ENCODE data around the gene FSCN2. TPM values are rescaled to one million over a fixed set of nuclear protein-coding genes. Genes with fewer than 3 reads are reported as not detected.

FSCN2 gene
- total RNA-seq, 1 donor from 2014 or later, result 5.6 TPM

DNA sequence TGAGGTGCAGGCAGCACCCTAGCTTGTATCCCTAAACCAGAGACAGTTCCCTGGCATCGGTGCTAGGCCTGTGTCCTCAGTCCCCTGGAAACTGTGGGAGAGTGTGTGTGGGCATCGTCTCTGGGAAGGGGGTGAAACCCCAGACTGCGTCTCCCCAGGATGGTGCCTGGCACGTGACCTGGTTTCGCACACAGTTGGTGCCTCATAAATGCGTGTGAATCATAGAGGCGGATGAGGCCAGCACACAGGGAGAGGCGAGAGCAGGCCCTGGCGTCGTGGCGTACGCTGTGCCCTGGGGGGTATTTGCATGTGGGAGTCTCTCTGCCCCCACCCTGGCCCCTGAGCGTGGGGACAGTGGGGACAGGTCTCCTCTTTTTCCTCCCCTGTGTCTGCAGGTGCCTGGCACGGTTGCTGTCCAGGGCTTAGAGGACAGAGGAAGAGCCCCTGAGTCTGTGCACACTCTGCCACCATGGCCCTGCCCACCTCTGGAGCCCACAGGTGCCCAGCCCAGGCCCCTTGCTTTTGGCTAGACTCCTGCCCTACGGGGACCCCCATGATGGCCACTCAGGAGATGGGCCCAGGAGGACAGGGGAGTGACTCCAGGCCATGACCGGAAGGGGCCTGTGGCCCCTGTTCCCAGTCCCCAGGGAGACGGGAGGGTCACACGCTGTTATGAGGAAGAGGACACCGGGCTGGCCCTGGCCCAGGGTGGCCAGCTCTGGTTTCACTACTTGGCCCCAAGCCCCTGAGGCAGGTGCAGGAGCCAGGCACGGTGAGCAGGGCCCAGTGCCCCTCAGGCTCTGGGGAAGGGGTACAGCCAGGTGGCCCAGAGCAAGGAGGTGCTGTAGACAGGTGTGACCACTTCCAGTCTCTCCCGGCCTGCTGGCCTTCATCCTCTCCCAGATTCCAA, 1.3 kb upstream of the FSCN2 start:
- DNase-seq (ENCODE audit: low read depth) (no peak), FAIRE-seq (no peak)
- H2AFZ ChIP-seq (ENCODE audit: low read depth, low read length), result no peak overlapping the region
- Mint-ChIP-seq H3K27ac (ENCODE audit: unreplicated experiment) (no peak overlapping the region), H3K4me3 (ENCODE audit: unreplicated experiment) (no peak overlapping the region), H3K27me3 (ENCODE audit: low read depth, unreplicated experiment) (no peaks in the 10 kb centered on the region), H3K36me3 (ENCODE audit: low read depth, unreplicated experiment) (no peaks in the 10 kb centered on the region), H3K4me1 (ENCODE audit: low read depth, unreplicated experiment) (no peaks in the 10 kb centered on the region), H3K9me3 (ENCODE audit: unreplicated experiment) (no peaks in the 10 kb centered on the region)
- no peaks in the 10 kb centered on the region for H3K79me2 ChIP-seq (ENCODE audit: insufficient read depth, low read length)
- peaks cover 9% of the 10 kb centered on the region for H3K27me3 ChIP-seq (ENCODE audit: insufficient read depth, low read length)
- no peak overlapping the region for H3K9ac ChIP-seq (ENCODE audit: low read length)
- no peak overlapping the region for H3K4me2 ChIP-seq (ENCODE audit: low read length)
- H3K4me1 ChIP-seq (ENCODE audit: insufficient read depth, low read length), result peaks cover 11% of the 10 kb centered on the region
- no peaks in the 10 kb centered on the region for H3K36me3 ChIP-seq (ENCODE audit: insufficient read depth, low read length)
- H3K27ac ChIP-seq (ENCODE audit: low read depth, low read length), result no peak overlapping the region
- no peaks in the 10 kb centered on the region for H3K9me3 ChIP-seq (ENCODE audit: insufficient read depth, low read depth, low read length)
- H4K20me1 ChIP-seq (ENCODE audit: insufficient read depth, low read length), result peaks cover 15% of the 10 kb centered on the region
- H3K4me3 ChIP-seq (ENCODE audit: insufficient read depth, low read depth, low read length), result no peak overlapping the region
- TF ChIP-seq EZH2 (IDR thresholded peaks at IDR 0.05; ENCODE audit: insufficient read depth, low read length), result no peak
- TF ChIP-seq, protein P1, sequence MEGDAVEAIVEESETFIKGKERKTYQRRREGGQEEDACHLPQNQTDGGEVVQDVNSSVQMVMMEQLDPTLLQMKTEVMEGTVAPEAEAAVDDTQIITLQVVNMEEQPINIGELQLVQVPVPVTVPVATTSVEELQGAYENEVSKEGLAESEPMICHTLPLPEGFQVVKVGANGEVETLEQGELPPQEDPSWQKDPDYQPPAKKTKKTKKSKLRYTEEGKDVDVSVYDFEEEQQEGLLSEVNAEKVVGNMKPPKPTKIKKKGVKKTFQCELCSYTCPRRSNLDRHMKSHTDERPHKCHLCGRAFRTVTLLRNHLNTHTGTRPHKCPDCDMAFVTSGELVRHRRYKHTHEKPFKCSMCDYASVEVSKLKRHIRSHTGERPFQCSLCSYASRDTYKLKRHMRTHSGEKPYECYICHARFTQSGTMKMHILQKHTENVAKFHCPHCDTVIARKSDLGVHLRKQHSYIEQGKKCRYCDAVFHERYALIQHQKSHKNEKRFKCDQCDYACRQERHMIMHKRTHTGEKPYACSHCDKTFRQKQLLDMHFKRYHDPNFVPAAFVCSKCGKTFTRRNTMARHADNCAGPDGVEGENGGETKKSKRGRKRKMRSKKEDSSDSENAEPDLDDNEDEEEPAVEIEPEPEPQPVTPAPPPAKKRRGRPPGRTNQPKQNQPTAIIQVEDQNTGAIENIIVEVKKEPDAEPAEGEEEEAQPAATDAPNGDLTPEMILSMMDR (IDR thresholded peaks at IDR 0.05; ENCODE audit: insufficient read depth, low read depth, low read length), result no peak

DNA sequence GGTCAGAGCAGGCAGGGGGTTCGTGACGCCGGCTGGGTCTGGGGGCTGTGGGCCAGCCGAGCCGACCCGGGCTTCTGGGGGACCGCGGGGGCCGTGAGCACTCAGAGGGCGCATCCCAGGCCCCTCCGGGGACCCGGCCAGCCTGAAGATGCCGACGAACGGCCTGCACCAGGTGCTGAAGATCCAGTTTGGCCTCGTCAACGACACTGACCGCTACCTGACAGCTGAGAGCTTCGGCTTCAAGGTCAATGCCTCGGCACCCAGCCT, 140 bp downstream of the FSCN2 start:
- Histone ChIP-seq H3K4me3 (ENCODE audit: insufficient read depth, low read depth, low read length) (no peak overlapping the region), H3K4me1 (ENCODE audit: insufficient read depth, low read length) (peaks cover 8% of the 10 kb centered on the region), H3K9me3 (ENCODE audit: insufficient read depth, low read depth, low read length) (no peaks in the 10 kb centered on the region), H3K9ac (ENCODE audit: low read length) (no peak overlapping the region), H2AFZ (ENCODE audit: low read depth, low read length) (no peak overlapping the region), H3K36me3 (ENCODE audit: insufficient read depth, low read length) (no peaks in the 10 kb centered on the region), H4K20me1 (ENCODE audit: insufficient read depth, low read length) (peaks cover 9% of the 10 kb centered on the region), H3K4me2 (ENCODE audit: low read length) (no peak overlapping the region), H3K27ac (ENCODE audit: low read depth, low read length) (no peak overlapping the region), H3K79me2 (ENCODE audit: insufficient read depth, low read length) (no peaks in the 10 kb centered on the region), H3K27me3 (ENCODE audit: insufficient read depth, low read length) (peaks cover 7% of the 10 kb centered on the region)
- H3K4me3 Mint-ChIP-seq (ENCODE audit: unreplicated experiment), result no peak overlapping the region
- H3K9me3 Mint-ChIP-seq (ENCODE audit: unreplicated experiment), result no peaks in the 10 kb centered on the region
- H3K36me3 Mint-ChIP-seq (ENCODE audit: low read depth, unreplicated experiment), result peaks cover 2% of the 10 kb centered on the region
- no peaks in the 10 kb centered on the region for H3K4me1 Mint-ChIP-seq (ENCODE audit: low read depth, unreplicated experiment)
- no peak overlapping the region for H3K27ac Mint-ChIP-seq (ENCODE audit: unreplicated experiment)
- no peaks in the 10 kb centered on the region for H3K27me3 Mint-ChIP-seq (ENCODE audit: low read depth, unreplicated experiment)
- DNase-seq (ENCODE audit: low read depth), result no peak
- no peak for TF ChIP-seq EZH2 (IDR thresholded peaks at IDR 0.05; ENCODE audit: insufficient read depth, low read length)
- TF ChIP-seq, protein P1 (IDR thresholded peaks at IDR 0.05; ENCODE audit: insufficient read depth, low read depth, low read length), result no peak
- no peak for FAIRE-seq

All from astrocyte (in vitro differentiated cells and primary cell).